HEK293 (cell line): Measurements from ENCODE around the gene BCAS3.
A peak's percentile ranks its signal among the peaks of the same experiment; 100 is the strongest.

Experiments used
- CTCF ChIA-PET: fragments of 350-600 bp; formaldehyde crosslinking; extraction: SDS; loops from one replicate; lab custom pipeline; 2021; ENCODE audit warnings: antibody characterized with exemption; lab: Yijun Ruan, JAX
- POLR2A ChIA-PET: fragments of 300-600 bp; formaldehyde crosslinking; extraction: SDS; loops from one replicate; lab custom pipeline; 2020; ENCODE audit warnings: antibody characterized with exemption, inconsistent platforms; lab: Yijun Ruan, JAX
- H3K27ac ChIP-seq: fragments of 200-500 bp; sonication (Bioruptor generic); 2 replicates; pipeline ENCODE4 v1.5.1; 2014; ENCODE audit warnings: low read depth, low read length, control low read depth, inconsistent platforms; ENCODE audit errors: extremely low read depth
- H3K36me3 ChIP-seq, 2 experiments: fragments of 200-500 bp in 1 of 2; sonication (Bioruptor generic) in 1 of 2; 1 replicate in 1 of 2; 2 replicates in 1 of 2; pipeline ENCODE4 v1.5.1; 2014 to 2017; ENCODE audit warnings: inconsistent platforms in 2 of 2, low read length in 2 of 2; ENCODE audit not compliant: control insufficient read depth in 2 of 2, insufficient read depth in 1 of 2
- H3K4me1 ChIP-seq: fragments of 200-500 bp; sonication (Bioruptor generic); 2 replicates; pipeline ENCODE4 v1.5.1; 2014; ENCODE audit warnings: mild to moderate bottlenecking, low read length, inconsistent platforms; ENCODE audit not compliant: control insufficient read depth, insufficient read depth
- H3K4me3 ChIP-seq: 2 replicates; pipeline ENCODE4 v1.5.1; 2011; ENCODE audit warnings: low read depth, mild to moderate bottlenecking, control low read depth, low read length, moderate library complexity
- H3K9me3 ChIP-seq: fragments of 200-500 bp; sonication (Bioruptor generic); 2 replicates; pipeline ENCODE4 v1.5.1; 2014; ENCODE audit warnings: low read depth, low read length, inconsistent platforms; ENCODE audit not compliant: control insufficient read depth, insufficient read depth
- GLIS2 ChIP-seq: fragments of 450-650 bp; formaldehyde crosslinking; IDR thresholded peaks from 2 replicates; pipeline ENCODE4 v1.5.1; 2016; ENCODE audit warnings: missing biosample characterization, missing genetic modification characterization
- SCRT1 ChIP-seq: fragments of 450-650 bp; formaldehyde crosslinking; IDR thresholded peaks from 2 replicates; pipeline ENCODE4 v1.5.1; 2016; ENCODE audit warnings: missing biosample characterization, missing genetic modification characterization, borderline replicate concordance
- SP2 ChIP-seq: fragments of 450-650 bp; formaldehyde crosslinking; IDR thresholded peaks from 2 replicates; pipeline ENCODE4 v1.5.1; 2016; ENCODE audit warnings: missing biosample characterization, missing genetic modification characterization
- SP3 ChIP-seq: fragments of 450-650 bp; formaldehyde crosslinking; IDR thresholded peaks from 2 replicates; pipeline ENCODE4 v1.5.1; 2016; ENCODE audit warnings: missing biosample characterization, missing genetic modification characterization
- ZBTB21 ChIP-seq: fragments of 450-650 bp; formaldehyde crosslinking; IDR thresholded peaks from 2 replicates; pipeline ENCODE4 v1.5.1; 2017; ENCODE audit warnings: missing biosample characterization, missing genetic modification characterization
- ZBTB7A ChIP-seq: fragments of 450-650 bp; formaldehyde crosslinking; IDR thresholded peaks from 2 replicates; pipeline ENCODE4 v1.5.1; 2016; ENCODE audit warnings: low read depth, missing biosample characterization, missing genetic modification characterization
- ZEB2 ChIP-seq: fragments of 450-650 bp; formaldehyde crosslinking; IDR thresholded peaks from 2 replicates; pipeline ENCODE4 v1.5.1; 2016; ENCODE audit warnings: missing biosample characterization, missing genetic modification characterization
- ZFP69B ChIP-seq: fragments of 450-650 bp; formaldehyde crosslinking; IDR thresholded peaks from 2 replicates; pipeline ENCODE4 v1.5.1; 2016; ENCODE audit warnings: missing biosample characterization, missing genetic modification characterization
- ZIC2 ChIP-seq: fragments of 450-650 bp; formaldehyde crosslinking; IDR thresholded peaks from 2 replicates; pipeline ENCODE4 v1.5.1; 2016; ENCODE audit warnings: missing biosample characterization, missing genetic modification characterization
- ZNF112 ChIP-seq: fragments of 450-650 bp; formaldehyde crosslinking; IDR thresholded peaks from 2 replicates; pipeline ENCODE4 v1.5.0; 2017; ENCODE audit warnings: missing biosample characterization, missing genetic modification characterization
- ZNF16 ChIP-seq: fragments of 450-650 bp; formaldehyde crosslinking; IDR thresholded peaks from 2 replicates; pipeline ENCODE4 v1.5.1; 2016; ENCODE audit warnings: low read depth, missing biosample characterization, missing genetic modification characterization
- ZNF266 ChIP-seq: fragments of 450-650 bp; formaldehyde crosslinking; IDR thresholded peaks from 2 replicates; pipeline ENCODE4 v1.5.1; 2016; ENCODE audit warnings: missing biosample characterization, missing genetic modification characterization, low read depth
- ZNF433 ChIP-seq: fragments of 450-650 bp; formaldehyde crosslinking; IDR thresholded peaks from 2 replicates; pipeline ENCODE4 v1.5.1; 2016; ENCODE audit warnings: missing biosample characterization, missing genetic modification characterization, low read depth
- ZNF521 ChIP-seq: fragments of 450-650 bp; formaldehyde crosslinking; IDR thresholded peaks from 2 replicates; pipeline ENCODE4 v1.5.1; 2017; ENCODE audit warnings: missing biosample characterization, mild to moderate bottlenecking, missing genetic modification characterization
- ZNF530 ChIP-seq: fragments of 450-650 bp; formaldehyde crosslinking; IDR thresholded peaks from 2 replicates; pipeline ENCODE4 v1.5.1; 2016; ENCODE audit warnings: low read depth, missing biosample characterization, missing genetic modification characterization
- ZNF548 ChIP-seq: fragments of 450-650 bp; formaldehyde crosslinking; IDR thresholded peaks from 2 replicates; pipeline ENCODE4 v1.5.1; 2016; ENCODE audit warnings: missing biosample characterization, missing genetic modification characterization
- ZNF585B ChIP-seq: fragments of 450-650 bp; formaldehyde crosslinking; IDR thresholded peaks from 2 replicates; pipeline ENCODE4 v1.5.1; 2016; ENCODE audit warnings: missing biosample characterization, missing genetic modification characterization
- ZNF645 ChIP-seq: fragments of 450-650 bp; formaldehyde crosslinking; IDR thresholded peaks from 2 replicates; pipeline ENCODE4; 2016; ENCODE audit warnings: missing biosample characterization, missing genetic modification characterization
- ZNF670 ChIP-seq: fragments of 450-650 bp; formaldehyde crosslinking; IDR thresholded peaks from 2 replicates; pipeline ENCODE4 v1.5.1; 2016; ENCODE audit warnings: missing biosample characterization, missing genetic modification characterization, low read depth
- TF ChIP-seq, protein P1 (sequence below): fragments of 450-650 bp; formaldehyde crosslinking; IDR thresholded peaks from 2 replicates; pipeline ENCODE4 v1.5.0; 2017; ENCODE audit warnings: missing biosample characterization, missing genetic modification characterization, borderline replicate concordance
- TF ChIP-seq, protein P2 (sequence below): fragments of 450-650 bp; formaldehyde crosslinking; IDR thresholded peaks from 2 replicates; pipeline ENCODE4 v1.5.1; 2016; ENCODE audit warnings: missing biosample characterization, missing genetic modification characterization

Gene BCAS3

DNA sequence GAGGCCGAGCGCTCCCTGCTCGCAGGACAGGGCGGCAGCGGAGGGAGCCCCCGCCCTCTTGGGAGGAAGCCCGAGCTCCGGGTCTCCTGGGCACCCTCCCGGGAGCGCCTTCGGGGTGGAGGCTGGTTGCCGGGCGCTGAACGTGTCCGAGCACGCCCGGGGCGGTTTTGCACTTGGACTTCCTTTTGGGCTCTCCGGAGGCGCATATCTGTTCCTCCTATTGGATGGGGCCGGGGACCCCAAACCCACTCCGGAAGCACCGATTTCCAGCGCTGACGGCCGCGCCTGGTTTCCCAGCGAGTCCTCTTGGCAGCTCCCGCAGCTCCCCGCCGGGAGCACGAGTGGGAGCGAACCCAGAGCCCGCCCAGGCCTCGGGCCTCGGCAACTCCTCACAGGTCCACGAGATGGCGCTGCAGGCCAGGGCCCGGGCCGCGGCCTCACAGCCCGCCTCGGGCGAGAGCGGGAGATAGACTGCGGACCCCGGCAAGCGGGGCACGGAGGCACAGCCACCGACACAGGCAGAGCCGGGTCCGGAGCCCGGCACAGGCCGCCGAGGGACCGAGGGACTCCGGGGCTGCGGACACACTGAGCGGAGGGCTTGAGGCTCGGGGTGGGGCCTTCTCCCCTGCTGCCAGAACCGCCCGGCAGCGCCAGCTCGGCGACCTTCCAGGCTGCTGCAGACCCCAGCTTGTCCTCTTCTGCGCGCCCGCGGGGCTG is 734.6 kb downstream of the BCAS3 start (continued):
- 0 out of 2 replicates have a peak, but pooled peaks have one; percentile 3 for TF ChIP-seq ZNF266 (tag by site-specific recombination)
- no peak for TF ChIP-seq ZNF16 (tag by site-specific recombination)
- TF ChIP-seq ZEB2 (tag by site-specific recombination) = peak; percentile 91

- peaks cover 0 to 8% of the 10 kb centered on the region in 2 experiments; a peak in 1 of 3 replicates for H3K36me3 ChIP-seq
- H3K4me3 ChIP-seq = peak overlapping the region; percentile 46
- H3K4me1 ChIP-seq = peaks cover 4% of the 10 kb centered on the region
- TF ChIP-seq, protein P1, sequence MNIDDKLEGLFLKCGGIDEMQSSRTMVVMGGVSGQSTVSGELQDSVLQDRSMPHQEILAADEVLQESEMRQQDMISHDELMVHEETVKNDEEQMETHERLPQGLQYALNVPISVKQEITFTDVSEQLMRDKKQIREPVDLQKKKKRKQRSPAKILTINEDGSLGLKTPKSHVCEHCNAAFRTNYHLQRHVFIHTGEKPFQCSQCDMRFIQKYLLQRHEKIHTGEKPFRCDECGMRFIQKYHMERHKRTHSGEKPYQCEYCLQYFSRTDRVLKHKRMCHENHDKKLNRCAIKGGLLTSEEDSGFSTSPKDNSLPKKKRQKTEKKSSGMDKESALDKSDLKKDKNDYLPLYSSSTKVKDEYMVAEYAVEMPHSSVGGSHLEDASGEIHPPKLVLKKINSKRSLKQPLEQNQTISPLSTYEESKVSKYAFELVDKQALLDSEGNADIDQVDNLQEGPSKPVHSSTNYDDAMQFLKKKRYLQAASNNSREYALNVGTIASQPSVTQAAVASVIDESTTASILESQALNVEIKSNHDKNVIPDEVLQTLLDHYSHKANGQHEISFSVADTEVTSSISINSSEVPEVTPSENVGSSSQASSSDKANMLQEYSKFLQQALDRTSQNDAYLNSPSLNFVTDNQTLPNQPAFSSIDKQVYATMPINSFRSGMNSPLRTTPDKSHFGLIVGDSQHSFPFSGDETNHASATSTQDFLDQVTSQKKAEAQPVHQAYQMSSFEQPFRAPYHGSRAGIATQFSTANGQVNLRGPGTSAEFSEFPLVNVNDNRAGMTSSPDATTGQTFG (tag by site-specific recombination) = no peak
- TF ChIP-seq SP2 (tag by site-specific recombination) (peak; percentile 74), SCRT1 (no peak), SP3 (tag by site-specific recombination) (peak; percentile 71), GLIS2 (tag by site-specific recombination) (peak; percentile 22; the same call in 1 of the 2 replicates), ZFP69B (peak; percentile 89), ZNF433 (tag by site-specific recombination) (no peak), ZIC2 (tag by site-specific recombination) (peak; percentile 57)
- TF ChIP-seq, all 188 proteins: peak for 5
- CTCF ChIA-PET = interaction anchor here (0.6 to 5.1 kb wide), 41 partner anchors 8 to 1345 kb away, joined by 3 to 38 read pairs (median 5); partner anchors contain the start of gene TBX2
- Histone ChIP-seq H3K27ac (peak overlapping the region; percentile 72; the same call in 1 of the 2 replicates), H3K9me3 (no peaks in the 10 kb centered on the region)
- POLR2A ChIA-PET = interaction anchor here (0.5 to 3.1 kb wide), 6 partner anchors 13 to 1030 kb away, joined by 3 to 29 read pairs (median 3); partner anchors contain the start of genes BCAS3 and TBX2
These were observed 735.4 kb downstream of the BCAS3 start for GRCh38 chr17:61412860-61413660.

- CTCF ChIA-PET = interaction anchor here (0.5 to 5.1 kb wide), 21 partner anchors 13 to 696 kb away, joined by 3 to 38 read pairs (median 4); partner anchors contain the start of gene TBX2
- Histone ChIP-seq H3K27ac (no peak overlapping the region), H3K4me3 (no peak overlapping the region), H3K9me3 (no peaks in the 10 kb centered on the region), H3K4me1 (peaks cover 4% of the 10 kb centered on the region), H3K36me3 (peaks cover 0 to 1% of the 10 kb centered on the region in 2 experiments; a peak in 1 of 3 replicates)
- POLR2A ChIA-PET = interaction anchor here (0.9 to 3.1 kb wide), 2 partner anchors 14 to 652 kb away, joined by 3 to 29 read pairs; partner anchors contain the start of gene TBX2
- no peak for TF ChIP-seq ZBTB7A
- no peak for TF ChIP-seq ZNF645 (tag by site-specific recombination)
- no peak for TF ChIP-seq ZNF521 (tag by site-specific recombination)
- TF ChIP-seq ZNF548 (tag by site-specific recombination) = no peak
- TF ChIP-seq ZNF266 (tag by site-specific recombination) = no peak
- no peak for TF ChIP-seq ZBTB21
- TF ChIP-seq ZIC2 (tag by site-specific recombination) = no peak
- TF ChIP-seq ZNF670 (tag by site-specific recombination) = no peak
- TF ChIP-seq ZNF112 (tag by site-specific recombination) = no peak
- TF ChIP-seq ZNF530 (tag by site-specific recombination) = no peak
- TF ChIP-seq ZNF585B (tag by site-specific recombination) = no peak
- TF ChIP-seq, protein P2, sequence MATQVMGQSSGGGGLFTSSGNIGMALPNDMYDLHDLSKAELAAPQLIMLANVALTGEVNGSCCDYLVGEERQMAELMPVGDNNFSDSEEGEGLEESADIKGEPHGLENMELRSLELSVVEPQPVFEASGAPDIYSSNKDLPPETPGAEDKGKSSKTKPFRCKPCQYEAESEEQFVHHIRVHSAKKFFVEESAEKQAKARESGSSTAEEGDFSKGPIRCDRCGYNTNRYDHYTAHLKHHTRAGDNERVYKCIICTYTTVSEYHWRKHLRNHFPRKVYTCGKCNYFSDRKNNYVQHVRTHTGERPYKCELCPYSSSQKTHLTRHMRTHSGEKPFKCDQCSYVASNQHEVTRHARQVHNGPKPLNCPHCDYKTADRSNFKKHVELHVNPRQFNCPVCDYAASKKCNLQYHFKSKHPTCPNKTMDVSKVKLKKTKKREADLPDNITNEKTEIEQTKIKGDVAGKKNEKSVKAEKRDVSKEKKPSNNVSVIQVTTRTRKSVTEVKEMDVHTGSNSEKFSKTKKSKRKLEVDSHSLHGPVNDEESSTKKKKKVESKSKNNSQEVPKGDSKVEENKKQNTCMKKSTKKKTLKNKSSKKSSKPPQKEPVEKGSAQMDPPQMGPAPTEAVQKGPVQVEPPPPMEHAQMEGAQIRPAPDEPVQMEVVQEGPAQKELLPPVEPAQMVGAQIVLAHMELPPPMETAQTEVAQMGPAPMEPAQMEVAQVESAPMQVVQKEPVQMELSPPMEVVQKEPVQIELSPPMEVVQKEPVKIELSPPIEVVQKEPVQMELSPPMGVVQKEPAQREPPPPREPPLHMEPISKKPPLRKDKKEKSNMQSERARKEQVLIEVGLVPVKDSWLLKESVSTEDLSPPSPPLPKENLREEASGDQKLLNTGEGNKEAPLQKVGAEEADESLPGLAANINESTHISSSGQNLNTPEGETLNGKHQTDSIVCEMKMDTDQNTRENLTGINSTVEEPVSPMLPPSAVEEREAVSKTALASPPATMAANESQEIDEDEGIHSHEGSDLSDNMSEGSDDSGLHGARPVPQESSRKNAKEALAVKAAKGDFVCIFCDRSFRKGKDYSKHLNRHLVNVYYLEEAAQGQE (tag by site-specific recombination) = no peak
These were observed 736.0 kb downstream of the BCAS3 start for GRCh38 chr17:61413661-61414126.
